ENCODE measurements around the gene PTX3.

DNA sequence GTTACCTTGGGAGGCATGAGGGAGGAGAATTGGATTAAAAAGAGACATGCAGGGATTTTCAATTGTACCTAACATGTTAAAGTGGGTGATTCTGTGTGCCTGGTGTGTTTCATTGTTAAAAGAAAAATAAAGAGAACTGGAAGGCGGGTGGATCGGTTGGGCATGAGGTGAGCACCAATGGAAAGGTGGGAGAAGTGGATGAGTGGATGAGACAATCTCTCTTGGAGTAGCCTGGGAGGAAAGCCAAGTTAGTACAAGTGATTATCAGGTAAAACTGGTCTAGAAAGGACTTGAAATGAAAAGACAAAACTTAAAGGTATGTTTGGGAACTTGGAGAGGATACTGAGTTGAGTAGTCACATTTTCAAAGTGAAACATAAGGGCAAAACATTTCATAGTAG is 54.5 kb downstream of the PTX3 start:
- TF ChIP-seq, protein P1, sequence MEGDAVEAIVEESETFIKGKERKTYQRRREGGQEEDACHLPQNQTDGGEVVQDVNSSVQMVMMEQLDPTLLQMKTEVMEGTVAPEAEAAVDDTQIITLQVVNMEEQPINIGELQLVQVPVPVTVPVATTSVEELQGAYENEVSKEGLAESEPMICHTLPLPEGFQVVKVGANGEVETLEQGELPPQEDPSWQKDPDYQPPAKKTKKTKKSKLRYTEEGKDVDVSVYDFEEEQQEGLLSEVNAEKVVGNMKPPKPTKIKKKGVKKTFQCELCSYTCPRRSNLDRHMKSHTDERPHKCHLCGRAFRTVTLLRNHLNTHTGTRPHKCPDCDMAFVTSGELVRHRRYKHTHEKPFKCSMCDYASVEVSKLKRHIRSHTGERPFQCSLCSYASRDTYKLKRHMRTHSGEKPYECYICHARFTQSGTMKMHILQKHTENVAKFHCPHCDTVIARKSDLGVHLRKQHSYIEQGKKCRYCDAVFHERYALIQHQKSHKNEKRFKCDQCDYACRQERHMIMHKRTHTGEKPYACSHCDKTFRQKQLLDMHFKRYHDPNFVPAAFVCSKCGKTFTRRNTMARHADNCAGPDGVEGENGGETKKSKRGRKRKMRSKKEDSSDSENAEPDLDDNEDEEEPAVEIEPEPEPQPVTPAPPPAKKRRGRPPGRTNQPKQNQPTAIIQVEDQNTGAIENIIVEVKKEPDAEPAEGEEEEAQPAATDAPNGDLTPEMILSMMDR (IDR thresholded peaks at IDR 0.05; ENCODE audit: low read length) = no peak
- TF ChIP-seq EZH2 (IDR thresholded peaks at IDR 0.05; ENCODE audit: borderline replicate concordance, low read length) = no peak

Measured in OCI-LY1 (cell line).